Activated T-cell treated with anti-CD3 and anti-CD28 coated beads, Interleukin-2, amount 50 U/mL, for 72 hours (primary cell): ENCODE measurements around the gene TMEM72. TPM values are rescaled to one million over a fixed set of nuclear protein-coding genes. Genes with fewer than 3 reads are reported as not detected.

Experiments used
- ATAC-seq, 2 donors: fragments of 150-1000 bp; cut with Tn5 transposase; replicated peaks in 1 of 2; 2 replicates each; pipeline ENCODE4 v1.10.0; 2021; ENCODE audit warnings: moderate library complexity in 2 of 2, mild to moderate bottlenecking in 1 of 2
- DNase-seq, 2 donors: peaks; one replicate each; pipeline ENCODE4 v3.0.0; 2021 to 2022; ENCODE audit warnings: mixed read lengths in 1 of 2
- H3K27ac Mint-ChIP-seq: one replicate; pipeline ENCODE4 v1.8.0; 2022; ENCODE audit warnings: mild to moderate bottlenecking, moderate library complexity, mixed read lengths
- H3K27me3 Mint-ChIP-seq: one replicate; pipeline ENCODE4 v1.8.0; 2022; ENCODE audit warnings: low read depth, mixed read lengths
- H3K36me3 Mint-ChIP-seq, 2 donors: one replicate each; pipeline ENCODE4 v1.8.0; 2022; ENCODE audit warnings: mixed read lengths in 2 of 2, mild to moderate bottlenecking in 1 of 2; ENCODE audit not compliant: insufficient read depth in 2 of 2
- H3K4me1 Mint-ChIP-seq: one replicate; pipeline ENCODE4 v1.8.0; 2022; ENCODE audit warnings: low read depth, mixed read lengths
- H3K4me3 Mint-ChIP-seq, 2 donors: one replicate each; pipeline ENCODE4 v1.8.0; 2022; ENCODE audit warnings: mild to moderate bottlenecking in 2 of 2, mixed read lengths in 2 of 2, moderate library complexity in 2 of 2
- H3K9me3 Mint-ChIP-seq, 2 donors: one replicate each; pipeline ENCODE4 v1.8.0; 2022; ENCODE audit warnings: mixed read lengths in 2 of 2
- total RNA-seq, 2 donors: library from RNA; stranded (reverse); gene quantifications; one replicate each; pipeline ENCODE4 v1.2.3, GENCODE V29; 2022

The TMEM72 gene
- total RNA-seq, 2 donors from 2014 or later, result not detected

GRCh38 chr10:44935201-44935965 is 24.2 kb downstream of the TMEM72 start:
- no peak for DNase-seq
- Mint-ChIP-seq H3K4me1 (peaks cover 6% of the 10 kb centered on the region), H3K4me3 (no peak overlapping the region), H3K36me3 (no peaks in the 10 kb centered on the region), H3K9me3 (peaks cover 0 to 1% of the 10 kb centered on the region in 2 donors), H3K27ac (no peak overlapping the region), H3K27me3 (no peaks in the 10 kb centered on the region)
- no peak for ATAC-seq

GRCh38 chr10:44935966-44936295 is 24.8 kb downstream of the TMEM72 start:
- H3K36me3 Mint-ChIP-seq, result no peaks in the 10 kb centered on the region
- no peaks in the 10 kb centered on the region for H3K27me3 Mint-ChIP-seq
- DNase-seq, result no peak
- peaks cover 0 to 1% of the 10 kb centered on the region in 2 donors for H3K9me3 Mint-ChIP-seq
- peaks cover 6% of the 10 kb centered on the region for H3K4me1 Mint-ChIP-seq
- no peak for ATAC-seq
- no peak overlapping the region for H3K27ac Mint-ChIP-seq
- H3K4me3 Mint-ChIP-seq, result no peak overlapping the region

- H3K36me3 Mint-ChIP-seq, result no peaks in the 10 kb centered on the region
- peaks cover 0 to 1% of the 10 kb centered on the region in 2 donors for H3K9me3 Mint-ChIP-seq
- H3K27me3 Mint-ChIP-seq, result no peaks in the 10 kb centered on the region
- DNase-seq (no peak), ATAC-seq (no peak)
- no peak overlapping the region for H3K27ac Mint-ChIP-seq
- peaks cover 6% of the 10 kb centered on the region for H3K4me1 Mint-ChIP-seq
- H3K4me3 Mint-ChIP-seq, result no peak overlapping the region
Observed at GRCh38 chr10:44936314-44936975, 25.3 kb downstream of the TMEM72 start.

- Mint-ChIP-seq H3K27ac (no peak overlapping the region), H3K27me3 (no peaks in the 10 kb centered on the region), H3K9me3 (peaks cover 0 to 1% of the 10 kb centered on the region in 2 donors), H3K36me3 (no peaks in the 10 kb centered on the region), H3K4me1 (peaks cover 6% of the 10 kb centered on the region), H3K4me3 (no peak overlapping the region)
- no peak for ATAC-seq
- DNase-seq, result no peak
Observed at GRCh38 chr10:44937196-44938005, 26.3 kb downstream of the TMEM72 start.

GRCh38 chr10:44938956-44939355 is 27.8 kb downstream of the TMEM72 start:
- no peak for DNase-seq
- Mint-ChIP-seq H3K9me3 (peaks cover 0 to 6% of the 10 kb centered on the region in 2 donors), H3K27me3 (peaks cover 9% of the 10 kb centered on the region), H3K4me1 (peaks cover 6% of the 10 kb centered on the region), H3K4me3 (no peak overlapping the region), H3K27ac (no peak overlapping the region), H3K36me3 (no peaks in the 10 kb centered on the region)
- no peak for ATAC-seq

- H3K36me3 Mint-ChIP-seq, result peaks cover 5 to 8% of the 10 kb centered on the region in 2 donors
Observed at GRCh38 chr10:44939691-44940401, 28.7 kb downstream of the TMEM72 start.

GRCh38 chr10:44944354-44944753 is 33.2 kb downstream of the TMEM72 start:
- no peak overlapping the region for H3K27ac Mint-ChIP-seq

More at GRCh38 chr10:44939691-44940401, 28.7 kb downstream of the TMEM72 start:
- Mint-ChIP-seq H3K4me3 (no peak overlapping the region), H3K27ac (no peak overlapping the region), H3K27me3 (peaks cover 13% of the 10 kb centered on the region), H3K4me1 (peaks cover 6% of the 10 kb centered on the region), H3K9me3 (peaks cover 5 to 14% of the 10 kb centered on the region in 2 donors)
- DNase-seq, result no peak
- ATAC-seq, result no peak

GRCh38 chr10:44946205-44946604 is 35.1 kb downstream of the TMEM72 start:
- ATAC-seq (peak; percentile 47 to 73), DNase-seq (no peak)
- peaks cover 10 to 12% of the 10 kb centered on the region in 2 donors for H3K36me3 Mint-ChIP-seq
- no peak overlapping the region for H3K27ac Mint-ChIP-seq
- peaks cover 6% of the 10 kb centered on the region for H3K4me1 Mint-ChIP-seq
- H3K4me3 Mint-ChIP-seq, result peak overlapping the region in 1 of 2 donors; percentile 22
- H3K27me3 Mint-ChIP-seq, result peaks cover 13% of the 10 kb centered on the region
- H3K9me3 Mint-ChIP-seq, result peaks cover 7 to 16% of the 10 kb centered on the region in 2 donors

More at GRCh38 chr10:44944354-44944753, 33.2 kb downstream of the TMEM72 start:
- DNase-seq (no peak), ATAC-seq (no peak)
- Mint-ChIP-seq H3K36me3 (peaks cover 10 to 12% of the 10 kb centered on the region in 2 donors), H3K4me1 (peaks cover 6% of the 10 kb centered on the region), H3K4me3 (no peak overlapping the region), H3K9me3 (peaks cover 7 to 16% of the 10 kb centered on the region in 2 donors), H3K27me3 (peaks cover 13% of the 10 kb centered on the region)

GRCh38 chr10:44947371-44948152 is 36.4 kb downstream of the TMEM72 start:
- H3K4me3 Mint-ChIP-seq, result no peak overlapping the region
- H3K27me3 Mint-ChIP-seq, result peaks cover 12% of the 10 kb centered on the region
- H3K36me3 Mint-ChIP-seq, result peaks cover 10 to 12% of the 10 kb centered on the region in 2 donors
- DNase-seq, result no peak
- no peak overlapping the region for H3K27ac Mint-ChIP-seq
- H3K9me3 Mint-ChIP-seq, result peaks cover 7 to 15% of the 10 kb centered on the region in 2 donors
- no peak for ATAC-seq
- peaks cover 6% of the 10 kb centered on the region for H3K4me1 Mint-ChIP-seq

GRCh38 chr10:44948642-44949041 is 37.5 kb downstream of the TMEM72 start:
- ATAC-seq (no peak), DNase-seq (no peak)
- Mint-ChIP-seq H3K27me3 (peaks cover 6% of the 10 kb centered on the region), H3K4me1 (peaks cover 6% of the 10 kb centered on the region), H3K27ac (no peak overlapping the region), H3K9me3 (peaks cover 7 to 12% of the 10 kb centered on the region in 2 donors), H3K4me3 (no peak overlapping the region), H3K36me3 (peaks cover 10 to 12% of the 10 kb centered on the region in 2 donors)

- peaks cover 2% of the 10 kb centered on the region for H3K27me3 Mint-ChIP-seq
- peaks cover 5 to 8% of the 10 kb centered on the region in 2 donors for H3K9me3 Mint-ChIP-seq
- H3K27ac Mint-ChIP-seq, result no peak overlapping the region
- H3K4me1 Mint-ChIP-seq, result peaks cover 7% of the 10 kb centered on the region
- H3K4me3 Mint-ChIP-seq, result no peak overlapping the region
- ATAC-seq (no peak), DNase-seq (no peak)
- peaks cover 8 to 9% of the 10 kb centered on the region in 2 donors for H3K36me3 Mint-ChIP-seq
Observed at GRCh38 chr10:44949127-44949802, 38.1 kb downstream of the TMEM72 start.
